H1 (cell line): ENCODE results near the gene DIS3L. TPM values are rescaled to one million over a fixed set of nuclear protein-coding genes. Genes with fewer than 3 reads are reported as not detected.
"Not testable (repeated sequence)": the region's sequence is repeated elsewhere in the genome, so short reads cannot be mapped to it uniquely, and the experiment has no call there.

ENCODE experiments used
- CTCF ChIA-PET: fragments of 300-600 bp; sonication (Branson Sonifier 250); formaldehyde crosslinking; loops from one replicate; lab custom pipeline; 2021; ENCODE audit not compliant: partially characterized antibody; lab: Charles Lee
- POLR2A ChIA-PET: fragments of 300-600 bp; sonication (Branson Sonifier 250); formaldehyde crosslinking; loops from one replicate; lab custom pipeline; 2021; ENCODE audit warnings: inconsistent platforms; ENCODE audit not compliant: partially characterized antibody; lab: Charles Lee
- DNase-seq, 2 experiments: peaks; one replicate each; pipeline versions ENCODE4 v3.0.0 to v3.0.0-alpha.2; 2010 to 2022; ENCODE audit warnings: low spot score in 2 of 2, low read depth in 1 of 2, mixed read lengths in 1 of 2
- FAIRE-seq: peaks from 2 replicates; lab custom pipeline; 2011; peaks lifted over from hg19 to GRCh38; lab: Jason Lieb, UNC
- H2AFZ ChIP-seq: 2 replicates; pipeline ENCODE4 v1.8.1; 2012; ENCODE audit warnings: low read length, inconsistent platforms
- H2AK5ac ChIP-seq: 2 replicates; pipeline ENCODE4 v1.6.1; 2013; ENCODE audit warnings: low read depth, low read length
- H2BK120ac ChIP-seq: replicated peaks from 2 replicates; pipeline ENCODE3; 2013; ENCODE audit warnings: low read depth, low read length, inconsistent platforms
- H2BK12ac ChIP-seq: 2 replicates; pipeline ENCODE4 v1.6.1; 2013; ENCODE audit warnings: low read depth, low read length
- H2BK15ac ChIP-seq: 2 replicates; pipeline ENCODE4 v1.6.1; 2013; ENCODE audit warnings: low read length
- H2BK20ac ChIP-seq: 2 replicates; pipeline ENCODE4 v1.6.1; 2013; ENCODE audit warnings: low read length
- H2BK5ac ChIP-seq: 2 replicates; pipeline ENCODE4 v1.6.1; 2013; ENCODE audit warnings: low read depth, low read length
- H3K14ac ChIP-seq: 2 replicates; pipeline ENCODE4 v1.6.1; 2013; ENCODE audit warnings: inconsistent platforms; ENCODE audit not compliant: insufficient read length
- H3K18ac ChIP-seq: 2 replicates; pipeline ENCODE4 v1.6.1; 2013; ENCODE audit warnings: low read length; ENCODE audit errors: extremely low read depth
- H3K23ac ChIP-seq: 2 replicates; pipeline ENCODE4 v1.6.1; 2013; ENCODE audit warnings: inconsistent platforms; ENCODE audit not compliant: insufficient read length
- H3K23me2 ChIP-seq: 2 replicates; pipeline ENCODE4 v1.6.1; 2013; ENCODE audit warnings: low read depth, low read length
- H3K27ac ChIP-seq: 2 replicates; pipeline ENCODE4 v1.6.1; 2011; ENCODE audit warnings: low read depth, low read length, inconsistent platforms
- H3K27me3 ChIP-seq, 4 experiments: replicated peaks in 1 of 4; 1 replicate in 1 of 4; 2 replicates in 3 of 4; pipeline versions ENCODE4 v1.6.1 to v1.8.1; 2011 to 2013; ENCODE audit warnings: low read length in 3 of 4, mild to moderate bottlenecking in 3 of 4, inconsistent platforms in 2 of 4, mixed read lengths in 2 of 4, moderate library complexity in 1 of 4; ENCODE audit not compliant: control insufficient read depth in 3 of 4, insufficient read depth in 3 of 4; ENCODE audit errors: extremely low read depth in 1 of 4
- H3K36me3 ChIP-seq, 4 experiments: 2 replicates each; pipeline versions ENCODE4 v1.6.1 to v1.8.1; 2011 to 2013; ENCODE audit warnings: mild to moderate bottlenecking in 4 of 4, low read length in 3 of 4, moderate library complexity in 2 of 4, control low read depth in 1 of 4, inconsistent platforms in 1 of 4; ENCODE audit not compliant: insufficient read depth in 4 of 4, control insufficient read depth in 2 of 4
- H3K4ac ChIP-seq: replicated peaks from 2 replicates; pipeline ENCODE3; 2013; ENCODE audit warnings: low read length, low read depth, mixed read lengths, inconsistent platforms; ENCODE audit not compliant: insufficient read length
- H3K4me1 ChIP-seq, 4 experiments: replicated peaks in 1 of 4; 1 replicate in 1 of 4; 2 replicates in 3 of 4; pipeline versions ENCODE4 v1.6.1 to v1.8.1; 2011 to 2013; ENCODE audit warnings: low read length in 3 of 4, inconsistent platforms in 2 of 4, mixed read lengths in 1 of 4; ENCODE audit not compliant: insufficient read depth in 4 of 4, control insufficient read depth in 3 of 4
- H3K4me2 ChIP-seq, 2 experiments: 2 replicates each; pipeline versions ENCODE4 v1.6.1 to v1.8.1; 2011 to 2013; ENCODE audit warnings: low read depth in 2 of 2, low read length in 2 of 2, control low read depth in 1 of 2, inconsistent platforms in 1 of 2, mild to moderate bottlenecking in 1 of 2; ENCODE audit not compliant: insufficient read depth in 1 of 2
- H3K4me3 ChIP-seq, 4 experiments: fragments of 200-600, 300-600 bp in 1 of 4; sonication (generic), shearing (Covaris generic), sonication (Bioruptor Twin) in 1 of 4; 2 replicates each; pipeline versions ENCODE4 v1.5.1 to v1.8.1; 2011 to 2016; ENCODE audit warnings: low read length in 4 of 4, low read depth in 3 of 4, control low read depth in 2 of 4, inconsistent platforms in 2 of 4, mild to moderate bottlenecking in 2 of 4, mixed read lengths in 1 of 4, moderate library complexity in 1 of 4; ENCODE audit not compliant: insufficient read depth in 2 of 4; ENCODE audit errors: extremely low read depth in 1 of 4
- H3K56ac ChIP-seq: replicated peaks from 2 replicates; pipeline ENCODE3; 2013; ENCODE audit warnings: low read depth, mild to moderate bottlenecking, mixed read lengths, low read length, inconsistent platforms; ENCODE audit not compliant: insufficient read length
- H3K79me1 ChIP-seq: 2 replicates; pipeline ENCODE4 v1.6.1; 2013; ENCODE audit warnings: low read depth, low read length, control low read depth
- H3K79me2 ChIP-seq, 2 experiments: 2 replicates each; pipeline versions ENCODE4 v1.6.1 to v1.8.1; 2012 to 2013; ENCODE audit warnings: low read length in 2 of 2, mild to moderate bottlenecking in 2 of 2, inconsistent platforms in 1 of 2; ENCODE audit not compliant: insufficient read depth in 2 of 2, control insufficient read depth in 1 of 2
- H3K9ac ChIP-seq, 4 experiments: replicated peaks in 1 of 4; 1 replicate in 1 of 4; 2 replicates in 3 of 4; pipeline versions ENCODE4 v1.6.1 to v1.8.1; 2011 to 2013; ENCODE audit warnings: low read depth in 3 of 4, low read length in 3 of 4, control low read depth in 2 of 4, mild to moderate bottlenecking in 2 of 4, moderate library complexity in 2 of 4, inconsistent platforms in 1 of 4; ENCODE audit errors: extremely low read depth in 1 of 4
- H3K9me3 ChIP-seq, 2 experiments: 2 replicates each; pipeline versions ENCODE4 v1.6.1 to v1.8.1; 2012 to 2013; ENCODE audit warnings: mild to moderate bottlenecking in 2 of 2, moderate library complexity in 2 of 2, control low read depth in 1 of 2, inconsistent platforms in 1 of 2, low read depth in 1 of 2, low read length in 1 of 2, mixed read lengths in 1 of 2; ENCODE audit not compliant: insufficient read depth in 2 of 2
- H4K20me1 ChIP-seq, 2 experiments: replicated peaks in 1 of 2; 2 replicates each; pipeline versions ENCODE3 to v1.8.1; 2011 to 2013; ENCODE audit warnings: inconsistent platforms in 2 of 2, low read length in 2 of 2, mild to moderate bottlenecking in 1 of 2; ENCODE audit not compliant: insufficient read depth in 2 of 2, control insufficient read depth in 1 of 2
- H4K5ac ChIP-seq: 2 replicates; pipeline ENCODE4 v1.6.1; 2013; ENCODE audit warnings: low read length, low read depth, mixed read lengths, inconsistent platforms; ENCODE audit not compliant: insufficient read length
- H4K8ac ChIP-seq: 2 replicates; pipeline ENCODE4 v1.8.0; 2013; ENCODE audit warnings: mild to moderate bottlenecking, moderate library complexity, low read length, inconsistent platforms; ENCODE audit not compliant: insufficient read depth; ENCODE audit errors: extremely low read depth
- H4K91ac ChIP-seq: replicated peaks from 2 replicates; pipeline ENCODE3; 2013; ENCODE audit warnings: low read length, mixed read lengths, inconsistent platforms; ENCODE audit not compliant: insufficient read length
- WGBS, 2 experiments: shearing (Covaris generic) in 1 of 2; methylation state at CpG; one replicate each; pipeline versions ENCODE4 v1.1.6 to v1.1.7; 2013 to 2015; ENCODE audit warnings: low lambda C conversion rate in 2 of 2, mixed read lengths in 2 of 2, inconsistent platforms in 1 of 2, low coverage in 1 of 2, missing lambda C conversion rate in 1 of 2; ENCODE audit not compliant: insufficient replicate concordance in 2 of 2, insufficient coverage in 1 of 2, insufficient read length in 1 of 2; ENCODE audit errors: extremely low coverage in 1 of 2, missing lambda C conversion rate in 1 of 2; 5-methylcytosine and 5-hydroxymethylcytosine counted together
- polyA plus RNA-seq, 7 experiments: library from polyadenylated mRNA; depleted of rRNA in 3 of 7; stranded (reverse) in 5 of 7; unstranded in 2 of 7; fragments of >200 nt in 5 of 7; fragments of 200-250 nt in 2 of 7; gene quantifications; 1 replicate in 5 of 7; 2 replicates in 1 of 7; 4 replicates in 1 of 7; pipeline versions ENCODE4 v1.2.1 to v1.2.3, GENCODE V29; 2011 to 2013; ENCODE audit warnings: missing spikeins in 2 of 7, mixed read lengths in 2 of 7
- total RNA-seq: library from RNA; stranded (reverse); fragmentation: NEBNext Ultra II Directional; extraction: Animal tissue kit (Norgen Biotek cat#: 25700); gene quantifications from 2 replicates; pipeline ENCODE4 v1.2.1, GENCODE V29; 2021

DIS3L gene
- total and polyA plus RNA-seq, 2 of the 8 experiments (the other 6 are each of a cell fraction or from before 2014, with no cell fraction given), result 8.7 to 25.0 TPM

DNA sequence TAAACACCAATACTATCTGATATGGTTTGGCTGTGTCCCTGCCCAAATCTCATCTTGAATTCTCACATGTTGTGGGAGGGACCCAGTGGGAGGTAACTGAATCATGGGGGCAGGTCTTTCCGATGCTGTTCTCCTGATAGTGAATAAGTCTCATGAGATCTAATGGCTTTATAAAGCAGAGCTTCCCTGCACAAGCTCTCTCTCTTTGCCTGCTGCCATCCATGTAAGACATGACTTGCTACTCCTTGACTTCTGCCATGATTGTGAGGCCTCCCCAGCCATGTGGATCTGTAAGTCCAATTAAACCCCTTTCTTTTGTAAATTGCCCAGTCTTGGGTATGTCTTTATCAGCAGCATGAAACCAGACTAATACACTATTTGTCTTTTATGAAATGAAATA, 30.5 kb upstream of the DIS3L start:
- H3K4ac ChIP-seq, H2BK20ac ChIP-seq, H2BK5ac ChIP-seq, H3K18ac ChIP-seq, H3K4me2 ChIP-seq, H3K79me1 ChIP-seq, H3K36me3 ChIP-seq, POLR2A ChIA-PET, CTCF ChIA-PET, H3K23me2 ChIP-seq, DNase-seq, H2BK120ac ChIP-seq, H3K9me3 ChIP-seq, H3K4me1 ChIP-seq, H3K14ac ChIP-seq, H2BK15ac ChIP-seq, H2BK12ac ChIP-seq, H3K4me3 ChIP-seq, H3K56ac ChIP-seq, FAIRE-seq, H3K79me2 ChIP-seq, H3K9ac ChIP-seq, H4K91ac ChIP-seq, H3K27ac ChIP-seq, H2AK5ac ChIP-seq, H3K27me3 ChIP-seq, H3K23ac ChIP-seq, H4K5ac ChIP-seq, H4K20me1 ChIP-seq, H2AFZ ChIP-seq, H4K8ac ChIP-seq: not testable (repeated sequence)
- 95% methylated on average over 1 of the region's 1 CpG; no CpG with 5 or more reads in 1 of the 2 experiments for WGBS, 2 experiments
